ENCODE data around the gene RASAL1.
A peak's percentile ranks its signal among the peaks of the same experiment; 100 is the strongest.
"Not testable (repeated sequence)": the region's sequence is repeated elsewhere in the genome, so short reads cannot be mapped to it uniquely, and the experiment has no call there.

Gene RASAL1

GRCh38 chr12:113141716-113142115, 6.2 kb upstream of the RASAL1 start:
- DNase-seq: not testable (repeated sequence)

GRCh38 chr12:113140706-113141105, 5.1 kb upstream of the RASAL1 start:
- no peak for DNase-seq

GRCh38 chr12:113138826-113139225, 3.3 kb upstream of the RASAL1 start:
- no peak for DNase-seq

GRCh38 chr12:113137861-113138783, 2.6 kb upstream of the RASAL1 start:
- no peak for DNase-seq

GRCh38 chr12:113136990-113137511, 1.5 kb upstream of the RASAL1 start:
- DNase-seq: no peak

GRCh38 chr12:113136128-113136989, 798 bp upstream of the RASAL1 start:
- DNase-seq: peak; percentile 74

- DNase-seq: no peak
Observed at GRCh38 chr12:113134521-113134951, 1.0 kb downstream of the RASAL1 start.

GRCh38 chr12:113134071-113134470, 1.5 kb downstream of the RASAL1 start:
- no peak for DNase-seq

GRCh38 chr12:113133666-113134065, 1.9 kb downstream of the RASAL1 start:
- no peak for DNase-seq

GRCh38 chr12:113133036-113133435, 2.5 kb downstream of the RASAL1 start:
- DNase-seq: no peak

GRCh38 chr12:113131556-113131955, 4.0 kb downstream of the RASAL1 start:
- no peak for DNase-seq

GRCh38 chr12:113130457-113131135, 5.0 kb downstream of the RASAL1 start:
- DNase-seq: peak; percentile 39

- DNase-seq: no peak
Observed at GRCh38 chr12:113129664-113130456, 5.7 kb downstream of the RASAL1 start.

- DNase-seq: no peak
Observed at GRCh38 chr12:113128802-113129663, 6.5 kb downstream of the RASAL1 start.

- no peak for DNase-seq
Observed at GRCh38 chr12:113127791-113128199, 7.8 kb downstream of the RASAL1 start.

GRCh38 chr12:113120670-113121370, 14.7 kb downstream of the RASAL1 start:
- DNase-seq: no peak

GRCh38 chr12:113119980-113120669, 15.4 kb downstream of the RASAL1 start:
- no peak for DNase-seq

- no peak for DNase-seq
Observed at GRCh38 chr12:113118142-113118541, 17.4 kb downstream of the RASAL1 start.

- DNase-seq: not testable (repeated sequence)
Observed at GRCh38 chr12:113117684-113118083, 17.9 kb downstream of the RASAL1 start.

GRCh38 chr12:113116875-113117274, 18.7 kb downstream of the RASAL1 start:
- no peak for DNase-seq

Data from midbrain (tissue), 1 donor.